Activated CD4-positive, alpha-beta memory T cell treated with anti-CD3 and anti-CD28 coated beads for 36 hours (primary cell): Measurements from ENCODE around the gene SEZ6L. TPM values are rescaled to one million over a fixed set of nuclear protein-coding genes. Genes with fewer than 3 reads are reported as not detected.

ENCODE experiments used
- CTCF ChIA-PET: fragments of 350-600 bp; sonication (Branson Sonifier 250); formaldehyde crosslinking; loops from one replicate; lab custom pipeline; 2021; ENCODE audit warnings: antibody characterized with exemption, inconsistent platforms; lab: Charles Lee
- POLR2A ChIA-PET: fragments of 350-600 bp; sonication (Branson Sonifier 250); formaldehyde crosslinking; loops from one replicate; lab custom pipeline; 2021; ENCODE audit warnings: antibody characterized with exemption; lab: Charles Lee
- DNase-seq: peaks from one replicate; pipeline ENCODE4 v3.0.0-alpha.2; 2020
- H3K27ac Mint-ChIP-seq: one replicate; pipeline ENCODE4 v1.8.0; 2021; ENCODE audit warnings: mixed read lengths
- H3K27me3 Mint-ChIP-seq: one replicate; pipeline ENCODE4 v1.8.0; 2021; ENCODE audit warnings: mixed read lengths
- H3K36me3 Mint-ChIP-seq: one replicate; pipeline ENCODE4 v1.8.0; 2021; ENCODE audit warnings: mixed read lengths
- H3K4me1 Mint-ChIP-seq: one replicate; pipeline ENCODE4 v1.8.0; 2021; ENCODE audit warnings: low read depth, mixed read lengths
- H3K4me3 Mint-ChIP-seq: one replicate; pipeline ENCODE4 v1.8.0; 2021; ENCODE audit warnings: mild to moderate bottlenecking, mixed read lengths
- H3K9me3 Mint-ChIP-seq: one replicate; pipeline ENCODE4 v1.8.0; 2021; ENCODE audit warnings: mixed read lengths
- intact Hi-C: fragments of 100-400 bp; cut with micrococcal nuclease; formaldehyde crosslinking; loops from one replicate; pipeline ENCODE4 v1.15.1; 2023
- total RNA-seq, 2 experiments: library from RNA; stranded (reverse); gene quantifications; one replicate each; pipeline ENCODE4 v1.2.3, GENCODE V29; 2021

SEZ6L gene
- total RNA-seq, 2 experiments from 2014 or later: not detected

GRCh38 chr22:26314171-26314570 is 144.9 kb downstream of the SEZ6L start:
- DNase-seq: no peak
- Mint-ChIP-seq H3K4me3 (no peak overlapping the region), H3K9me3 (no peaks in the 10 kb centered on the region), H3K27ac (no peak overlapping the region), H3K4me1 (no peaks in the 10 kb centered on the region), H3K27me3 (peaks cover 10% of the 10 kb centered on the region), H3K36me3 (no peaks in the 10 kb centered on the region)
- intact Hi-C loops: no loop called here
- CTCF ChIA-PET: no interaction called here
- POLR2A ChIA-PET: no interaction called here

- ChIA-PET POLR2A (no interaction called here), CTCF (no interaction called here)
- H3K4me3 Mint-ChIP-seq: no peak overlapping the region
- no peaks in the 10 kb centered on the region for H3K9me3 Mint-ChIP-seq
- H3K36me3 Mint-ChIP-seq: no peaks in the 10 kb centered on the region
- H3K4me1 Mint-ChIP-seq: no peaks in the 10 kb centered on the region
- no peak overlapping the region for H3K27ac Mint-ChIP-seq
- H3K27me3 Mint-ChIP-seq: peaks cover 10% of the 10 kb centered on the region
- no peak for DNase-seq
- intact Hi-C loops: no loop called here
These were observed 145.4 kb downstream of the SEZ6L start for GRCh38 chr22:26314656-26315055.

- DNase-seq: no peak
- no peaks in the 10 kb centered on the region for H3K4me1 Mint-ChIP-seq
- POLR2A ChIA-PET: no interaction called here
- H3K9me3 Mint-ChIP-seq: no peaks in the 10 kb centered on the region
- CTCF ChIA-PET: no interaction called here
- H3K27ac Mint-ChIP-seq: no peak overlapping the region
- no peaks in the 10 kb centered on the region for H3K36me3 Mint-ChIP-seq
- peaks cover 12% of the 10 kb centered on the region for H3K27me3 Mint-ChIP-seq
- H3K4me3 Mint-ChIP-seq: no peak overlapping the region
- intact Hi-C loops: no loop called here
These were observed 147.5 kb downstream of the SEZ6L start for GRCh38 chr22:26316732-26317285.

- no peak overlapping the region for H3K27ac Mint-ChIP-seq
These were observed 149.7 kb downstream of the SEZ6L start for GRCh38 chr22:26318975-26319374.

GRCh38 chr22:26320447-26320846 is 151.2 kb downstream of the SEZ6L start:
- Mint-ChIP-seq H3K9me3 (no peaks in the 10 kb centered on the region), H3K36me3 (no peaks in the 10 kb centered on the region), H3K4me1 (no peaks in the 10 kb centered on the region), H3K4me3 (no peak overlapping the region), H3K27ac (no peak overlapping the region), H3K27me3 (peaks cover 7% of the 10 kb centered on the region)
- intact Hi-C loops: no loop called here
- POLR2A ChIA-PET: no interaction called here
- CTCF ChIA-PET: interaction anchor here (2.3 kb wide), 1 partner anchor 10 kb away, joined by 14 read pairs; no protein-coding TSS in a partner anchor
- DNase-seq: no peak

More at GRCh38 chr22:26318975-26319374, 149.7 kb downstream of the SEZ6L start:
- Mint-ChIP-seq H3K4me3 (no peak overlapping the region), H3K27me3 (peaks cover 9% of the 10 kb centered on the region), H3K4me1 (no peaks in the 10 kb centered on the region), H3K36me3 (no peaks in the 10 kb centered on the region), H3K9me3 (no peaks in the 10 kb centered on the region)
- intact Hi-C loops: no loop called here
- no peak for DNase-seq
- ChIA-PET POLR2A (no interaction called here), CTCF (interaction anchor here (1.5 kb wide), 1 partner anchor 147 kb away, joined by 3 read pairs; no protein-coding TSS in a partner anchor)

- H3K27me3 Mint-ChIP-seq: peaks cover 3% of the 10 kb centered on the region
- intact Hi-C loops: no loop called here
- no peaks in the 10 kb centered on the region for H3K4me1 Mint-ChIP-seq
- DNase-seq: no peak
- ChIA-PET POLR2A (no interaction called here), CTCF (interaction anchor here (2.3 kb wide), 1 partner anchor 9 kb away, joined by 14 read pairs; no protein-coding TSS in a partner anchor)
- H3K27ac Mint-ChIP-seq: no peak overlapping the region
- no peaks in the 10 kb centered on the region for H3K9me3 Mint-ChIP-seq
- no peak overlapping the region for H3K4me3 Mint-ChIP-seq
- H3K36me3 Mint-ChIP-seq: no peaks in the 10 kb centered on the region
These were observed 152.2 kb downstream of the SEZ6L start for GRCh38 chr22:26321469-26321913.

- no peaks in the 10 kb centered on the region for H3K36me3 Mint-ChIP-seq
- H3K9me3 Mint-ChIP-seq: no peaks in the 10 kb centered on the region
- no peaks in the 10 kb centered on the region for H3K4me1 Mint-ChIP-seq
- intact Hi-C loops: no loop called here
- H3K27me3 Mint-ChIP-seq: peaks cover 3% of the 10 kb centered on the region
- no peak for DNase-seq
- POLR2A ChIA-PET: no interaction called here
- no peak overlapping the region for H3K27ac Mint-ChIP-seq
- CTCF ChIA-PET: interaction anchor here (2.3 kb wide), 1 partner anchor 8 kb away, joined by 14 read pairs; no protein-coding TSS in a partner anchor
- H3K4me3 Mint-ChIP-seq: no peak overlapping the region
These were observed 153.1 kb downstream of the SEZ6L start for GRCh38 chr22:26322179-26322905.

DNA sequence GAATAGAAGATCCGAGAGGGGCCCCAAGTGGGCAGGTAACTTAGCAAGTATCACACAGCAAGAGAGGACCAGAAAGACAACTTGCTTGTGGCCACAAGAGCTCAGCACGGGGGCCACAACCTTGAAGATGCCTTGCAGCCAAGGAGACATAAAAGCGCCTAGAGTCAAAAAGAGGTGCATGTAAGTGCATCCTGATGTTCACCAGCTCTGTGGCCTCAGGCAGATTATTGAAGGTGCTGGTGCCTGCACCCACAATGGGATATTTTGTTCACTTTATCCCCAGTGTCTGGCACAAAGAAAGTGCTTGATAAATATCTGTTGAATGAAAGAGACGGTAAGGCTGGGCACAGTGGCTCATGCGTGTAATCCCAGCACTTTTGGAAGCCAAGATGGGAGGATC is 153.8 kb downstream of the SEZ6L start:
- POLR2A ChIA-PET: no interaction called here

GRCh38 chr22:26324150-26324549 is 154.9 kb downstream of the SEZ6L start:
- H3K36me3 Mint-ChIP-seq: no peaks in the 10 kb centered on the region
- no peak overlapping the region for H3K27ac Mint-ChIP-seq
- peaks cover 3% of the 10 kb centered on the region for H3K27me3 Mint-ChIP-seq
- no peaks in the 10 kb centered on the region for H3K9me3 Mint-ChIP-seq
- no peak for DNase-seq
- ChIA-PET POLR2A (no interaction called here), CTCF (interaction anchor here (0.7 to 1.0 kb wide), 2 partner anchors 12 to 43 kb away, joined by 3 read pairs; no protein-coding TSS in a partner anchor)
- intact Hi-C loops: no loop called here
- no peaks in the 10 kb centered on the region for H3K4me1 Mint-ChIP-seq
- no peak overlapping the region for H3K4me3 Mint-ChIP-seq

More for the DNA sequence above, 153.8 kb downstream of the SEZ6L start:
- Mint-ChIP-seq H3K27me3 (peaks cover 3% of the 10 kb centered on the region), H3K4me3 (no peak overlapping the region), H3K27ac (no peak overlapping the region), H3K36me3 (no peaks in the 10 kb centered on the region), H3K9me3 (no peaks in the 10 kb centered on the region), H3K4me1 (no peaks in the 10 kb centered on the region)
- DNase-seq: no peak
- intact Hi-C loops: no loop called here
- CTCF ChIA-PET: no interaction called here

DNA sequence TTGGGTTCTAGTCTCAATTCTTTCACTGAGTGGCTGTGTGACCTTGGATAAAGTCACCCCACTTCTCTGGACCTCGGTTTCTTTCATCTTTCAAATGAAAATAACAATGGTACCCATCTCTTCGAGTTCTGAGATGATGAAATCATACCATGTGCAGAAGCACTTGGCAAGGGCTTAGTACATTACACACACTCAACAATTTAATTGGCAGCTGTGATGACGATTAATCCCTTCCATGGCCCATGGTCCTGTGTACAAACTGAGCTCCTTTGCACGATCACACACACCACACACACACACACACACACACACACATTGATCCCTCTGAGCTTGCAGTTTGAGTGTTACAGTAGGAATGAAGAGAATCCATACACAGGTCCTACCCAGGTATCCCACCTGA is 156.4 kb downstream of the SEZ6L start:
- Mint-ChIP-seq H3K27me3 (peaks cover 3% of the 10 kb centered on the region), H3K4me3 (no peak overlapping the region), H3K36me3 (no peaks in the 10 kb centered on the region), H3K4me1 (no peaks in the 10 kb centered on the region), H3K27ac (no peak overlapping the region), H3K9me3 (no peaks in the 10 kb centered on the region)
- ChIA-PET POLR2A (no interaction called here), CTCF (interaction anchor here (1.0 kb wide), 1 partner anchor 22 kb away, joined by 3 read pairs; no protein-coding TSS in a partner anchor)
- no peak for DNase-seq
- intact Hi-C loops: no loop called here

- H3K27me3 Mint-ChIP-seq: peaks cover 1% of the 10 kb centered on the region
- no peaks in the 10 kb centered on the region for H3K4me1 Mint-ChIP-seq
- no peak for DNase-seq
- no peaks in the 10 kb centered on the region for H3K36me3 Mint-ChIP-seq
- ChIA-PET CTCF (no interaction called here), POLR2A (no interaction called here)
- H3K9me3 Mint-ChIP-seq: no peaks in the 10 kb centered on the region
- intact Hi-C loops: no loop called here
- H3K4me3 Mint-ChIP-seq: no peak overlapping the region
- no peak overlapping the region for H3K27ac Mint-ChIP-seq
These were observed 157.5 kb downstream of the SEZ6L start for GRCh38 chr22:26326803-26327202.

DNA sequence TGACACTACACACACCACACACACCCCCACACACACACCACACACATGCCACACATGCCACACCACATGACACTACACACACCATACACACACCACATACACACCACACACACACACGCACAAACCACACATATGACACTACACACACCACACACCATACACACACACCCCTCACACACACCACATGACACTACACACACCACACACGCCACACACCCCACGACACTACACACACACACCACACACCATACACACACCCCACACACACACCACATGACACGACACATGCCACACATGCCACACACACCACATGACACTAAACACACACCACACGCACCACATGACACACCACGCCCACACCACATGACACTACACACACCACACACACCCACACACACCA is 158.0 kb downstream of the SEZ6L start:
- ChIA-PET CTCF (no interaction called here), POLR2A (no interaction called here)
- H3K36me3 Mint-ChIP-seq: no peaks in the 10 kb centered on the region
- no peaks in the 10 kb centered on the region for H3K4me1 Mint-ChIP-seq
- DNase-seq: no peak
- peaks cover 1% of the 10 kb centered on the region for H3K27me3 Mint-ChIP-seq
- no peaks in the 10 kb centered on the region for H3K9me3 Mint-ChIP-seq
- no peak overlapping the region for H3K27ac Mint-ChIP-seq
- H3K4me3 Mint-ChIP-seq: no peak overlapping the region
- intact Hi-C loops: no loop called here
